Choroid plexus epithelial cell (primary cell): ENCODE results near the gene LEAP2.

ENCODE experiments used
- DNase-seq: peaks from one replicate; pipeline ENCODE4 v3.0.0-alpha.2; 2010; ENCODE audit warnings: low read depth
- H3K4me3 ChIP-seq: 2 replicates; pipeline ENCODE4 v1.5.1; 2011; ENCODE audit warnings: low read depth, mild to moderate bottlenecking, control low read depth, low read length, moderate library complexity
- TF ChIP-seq, protein P1 (sequence below): conservative IDR thresholded peaks from 2 replicates; pipeline ENCODE4 v1.5.1; 2011; ENCODE audit warnings: low read depth, mild to moderate bottlenecking, control low read depth, inconsistent platforms, low read length, moderate library complexity

LEAP2 gene

DNA sequence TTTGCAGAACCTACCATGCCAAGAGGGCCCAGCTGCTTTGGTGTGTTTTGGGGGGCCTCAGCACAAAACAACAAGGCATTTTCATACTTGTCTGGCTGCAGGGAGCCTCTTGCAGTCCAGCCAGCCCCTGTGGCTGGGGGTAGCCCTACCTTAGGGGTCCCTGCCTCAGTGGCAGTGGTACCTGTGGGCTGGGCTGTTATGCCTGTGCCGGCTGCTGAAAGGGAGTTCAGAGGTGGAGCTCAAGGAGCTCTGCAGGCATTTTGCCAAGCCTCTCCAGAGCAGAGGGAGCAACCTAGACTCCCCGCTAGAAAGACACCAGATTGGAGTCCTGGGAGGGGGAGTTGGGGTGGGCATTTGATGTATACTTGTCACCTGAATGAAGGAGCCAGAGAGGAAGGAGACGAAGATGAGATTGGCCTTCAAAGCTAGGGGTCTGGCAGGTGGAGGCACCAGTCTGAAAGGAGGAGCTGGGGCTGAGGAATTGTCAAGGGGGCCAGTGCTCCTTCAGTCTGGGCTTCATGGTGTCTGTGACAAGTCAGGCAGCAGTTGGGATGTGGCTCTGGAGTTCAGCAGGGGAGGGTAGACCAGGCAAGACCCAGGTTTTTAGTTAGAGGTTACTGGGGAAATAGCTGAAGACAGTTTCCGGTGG is 44.5 kb upstream of the LEAP2 start:
- peak overlapping the region; percentile 70 for H3K4me3 ChIP-seq
- TF ChIP-seq, protein P1, sequence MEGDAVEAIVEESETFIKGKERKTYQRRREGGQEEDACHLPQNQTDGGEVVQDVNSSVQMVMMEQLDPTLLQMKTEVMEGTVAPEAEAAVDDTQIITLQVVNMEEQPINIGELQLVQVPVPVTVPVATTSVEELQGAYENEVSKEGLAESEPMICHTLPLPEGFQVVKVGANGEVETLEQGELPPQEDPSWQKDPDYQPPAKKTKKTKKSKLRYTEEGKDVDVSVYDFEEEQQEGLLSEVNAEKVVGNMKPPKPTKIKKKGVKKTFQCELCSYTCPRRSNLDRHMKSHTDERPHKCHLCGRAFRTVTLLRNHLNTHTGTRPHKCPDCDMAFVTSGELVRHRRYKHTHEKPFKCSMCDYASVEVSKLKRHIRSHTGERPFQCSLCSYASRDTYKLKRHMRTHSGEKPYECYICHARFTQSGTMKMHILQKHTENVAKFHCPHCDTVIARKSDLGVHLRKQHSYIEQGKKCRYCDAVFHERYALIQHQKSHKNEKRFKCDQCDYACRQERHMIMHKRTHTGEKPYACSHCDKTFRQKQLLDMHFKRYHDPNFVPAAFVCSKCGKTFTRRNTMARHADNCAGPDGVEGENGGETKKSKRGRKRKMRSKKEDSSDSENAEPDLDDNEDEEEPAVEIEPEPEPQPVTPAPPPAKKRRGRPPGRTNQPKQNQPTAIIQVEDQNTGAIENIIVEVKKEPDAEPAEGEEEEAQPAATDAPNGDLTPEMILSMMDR: no peak
- DNase-seq: no peak

DNA sequence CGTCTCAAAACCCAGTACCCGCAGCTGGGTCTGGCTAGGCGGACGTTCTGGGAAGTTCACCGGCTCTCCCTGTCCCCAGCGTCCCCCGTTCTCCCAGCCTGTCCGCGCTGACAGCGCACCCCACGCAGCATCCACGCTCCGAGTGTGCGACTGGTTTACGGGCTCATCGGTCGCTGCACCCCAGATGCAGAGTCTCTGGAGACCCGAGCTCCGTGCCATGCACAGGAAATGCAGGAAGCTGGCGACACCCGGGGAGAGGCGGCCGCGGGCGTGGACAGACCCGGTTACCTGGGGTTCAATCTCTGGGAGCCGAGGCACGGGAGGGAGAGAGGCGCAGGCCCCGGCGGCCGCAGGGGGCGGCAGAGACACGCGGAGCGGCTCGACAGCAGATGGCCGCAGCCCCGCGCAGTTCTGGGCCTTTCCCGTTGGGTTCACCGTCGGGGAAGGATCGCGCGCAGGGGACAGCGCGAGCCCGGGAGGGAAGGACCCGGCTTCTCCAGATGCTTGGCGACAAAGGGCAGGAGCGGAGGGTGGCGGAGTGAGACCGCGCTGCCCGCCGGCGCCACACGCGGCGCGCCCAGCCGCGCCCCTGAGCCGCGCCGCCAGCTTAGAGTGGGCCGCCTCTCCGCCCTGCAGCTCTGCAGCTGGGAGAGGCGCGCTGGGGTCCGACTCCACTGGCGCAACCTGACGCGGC is 43.6 kb upstream of the LEAP2 start:
- TF ChIP-seq, protein P1: peak; percentile 75
- H3K4me3 ChIP-seq: peak overlapping the region; percentile 70
- DNase-seq: peak; percentile 72

DNA sequence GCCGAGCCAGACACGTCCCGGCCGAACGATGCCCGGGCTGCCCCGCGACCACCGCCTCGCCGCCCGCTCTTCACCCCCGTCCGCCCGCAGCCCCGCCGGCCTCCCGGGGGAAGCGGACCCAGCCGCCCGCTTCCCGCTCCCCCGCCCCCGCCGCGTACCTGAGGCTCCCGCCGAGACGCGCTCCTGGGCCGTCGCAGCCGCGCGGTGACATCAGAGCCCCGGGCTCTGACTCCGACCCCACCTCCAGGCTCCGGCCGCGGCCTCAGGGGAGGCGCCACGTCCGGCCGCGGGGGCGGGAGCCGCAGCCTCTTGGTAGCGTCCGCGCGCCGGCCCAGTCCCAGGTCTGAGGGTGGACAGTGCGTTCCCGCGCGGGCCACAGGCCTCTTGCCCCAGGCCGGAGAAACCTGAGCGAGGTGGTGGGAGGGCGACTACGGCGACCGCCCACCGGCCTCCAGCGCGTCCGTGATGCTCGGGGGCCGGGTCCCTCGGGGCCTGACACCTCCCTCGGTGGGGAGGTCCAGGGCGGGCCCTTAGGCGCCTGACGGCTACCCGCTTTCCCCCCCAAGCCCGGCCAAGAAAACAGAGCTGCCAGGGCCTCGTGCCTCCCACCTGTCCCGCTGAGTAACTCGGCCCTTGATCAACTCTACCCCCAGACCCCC is 42.9 kb upstream of the LEAP2 start, which contains the start of gene SHROOM1:
Gene SHROOM1 (minus strand): TSS at position 212 of the 659 bp plus-strand sequence. CDS start 4,507 bp downstream, outside the sequence.
- DNase-seq: peak; percentile 26
- TF ChIP-seq, protein P1: no peak
- H3K4me3 ChIP-seq: peak within 1 kb of the TSS; percentile 70

DNA sequence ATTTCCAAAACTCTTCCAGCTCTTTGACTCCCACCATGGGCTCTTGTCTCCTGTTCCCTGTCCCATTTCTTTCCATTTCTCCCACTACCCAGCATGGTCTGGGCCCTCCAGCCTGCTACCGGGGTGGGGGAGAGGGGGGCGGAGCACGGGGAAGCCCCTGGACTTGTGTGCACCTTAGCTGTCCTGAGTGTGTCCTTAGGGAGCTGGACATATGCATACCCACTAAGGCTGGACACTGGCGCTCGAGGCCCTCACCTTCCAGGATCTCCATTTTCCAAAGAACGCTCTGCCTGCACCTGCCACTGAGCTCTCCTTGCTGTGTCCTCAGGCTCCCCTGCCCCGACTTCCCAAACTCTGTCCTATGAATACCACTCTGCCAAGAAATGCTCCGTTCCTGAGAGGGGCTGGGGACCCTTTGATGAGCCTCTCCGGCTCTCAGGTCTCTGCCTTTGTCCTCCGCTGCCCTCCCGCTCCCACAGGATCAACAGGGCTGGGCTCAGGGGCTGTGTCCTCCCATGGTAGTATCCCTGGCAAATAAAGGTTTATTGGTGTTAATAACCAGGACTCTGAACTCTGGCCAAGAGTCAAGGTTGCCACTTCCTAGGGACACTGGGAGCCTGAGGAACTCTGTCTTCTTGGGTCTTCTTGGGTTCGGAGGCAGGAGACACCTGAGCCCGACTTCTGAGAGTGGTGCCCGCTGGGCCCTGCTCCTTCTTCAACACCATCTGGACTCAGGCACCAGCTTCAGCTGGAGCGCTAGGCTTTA is 42.2 kb upstream of the LEAP2 start:
- H3K4me3 ChIP-seq: peak overlapping the region; percentile 70
- DNase-seq: no peak
- TF ChIP-seq, protein P1: no peak

DNA sequence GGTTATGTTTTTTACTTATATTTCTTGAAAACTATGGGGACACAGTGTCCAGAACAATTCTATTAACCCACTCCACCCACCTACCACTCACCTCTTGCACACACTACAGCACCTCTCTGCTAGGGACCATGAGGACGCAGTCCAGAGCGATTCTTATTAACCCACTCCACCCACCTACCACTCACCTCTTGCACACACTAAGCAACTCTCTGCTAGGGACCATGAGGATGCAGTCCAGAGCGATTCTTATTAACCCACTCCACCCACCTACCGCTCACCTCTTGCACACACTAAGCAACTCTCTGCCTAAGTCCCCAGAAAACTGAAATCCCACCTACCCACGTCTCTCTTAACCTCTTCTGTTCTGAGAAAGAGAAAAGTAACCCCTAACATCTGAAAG is 40.9 kb upstream of the LEAP2 start:
- TF ChIP-seq, protein P1: no peak
- H3K4me3 ChIP-seq: no peak overlapping the region
- DNase-seq: no peak

DNA sequence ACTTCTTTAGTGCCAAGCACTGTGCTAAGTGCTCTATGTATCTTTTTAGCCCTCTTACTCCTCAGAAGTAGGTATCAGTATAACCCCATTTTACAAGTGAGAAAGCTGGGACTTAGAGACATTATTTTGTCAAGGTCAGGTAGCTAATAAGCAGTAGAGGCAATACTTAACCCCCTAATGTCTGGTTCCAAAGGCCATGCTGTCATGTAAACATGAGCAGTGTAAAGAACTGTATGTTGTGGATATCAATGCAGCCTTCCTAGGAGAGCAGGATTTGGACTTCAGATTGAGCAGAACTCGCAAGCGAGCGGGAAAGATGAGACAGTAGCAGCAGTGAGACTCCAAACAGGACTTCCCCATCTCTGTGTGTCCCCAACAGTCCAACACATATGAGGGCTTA is 39.4 kb upstream of the LEAP2 start:
- TF ChIP-seq, protein P1: no peak
- no peak for DNase-seq
- no peak overlapping the region for H3K4me3 ChIP-seq
